ENCODE data around the gene PTGDS.

PTGDS gene

GRCh38 chr9:136977223-136977622 lies at the start of gene PTGDS:
TSS of gene PTGDS (plus strand) at chr9:136977504. CDS start at chr9:136977579, 75 bp downstream.
- FAIRE-seq, result no peak

GRCh38 chr9:136928591-136928990 lies 48.7 kb upstream of the PTGDS start:
- no peak for FAIRE-seq

- no peak for FAIRE-seq
These were observed 47.3 kb upstream of the PTGDS start for GRCh38 chr9:136930014-136930413.

- no peak for FAIRE-seq
These were observed 45.6 kb upstream of the PTGDS start for GRCh38 chr9:136931611-136932130.

GRCh38 chr9:136934277-136934676 lies 43.0 kb upstream of the PTGDS start:
- no peak for FAIRE-seq

GRCh38 chr9:136935651-136936050 lies 41.7 kb upstream of the PTGDS start:
- FAIRE-seq, result no peak

- FAIRE-seq, result no peak
These were observed 40.6 kb upstream of the PTGDS start for GRCh38 chr9:136936645-136937170.

- FAIRE-seq, result no peak
These were observed 39.9 kb upstream of the PTGDS start for GRCh38 chr9:136937186-136938001.

- FAIRE-seq, result no peak
These were observed 37.8 kb upstream of the PTGDS start for GRCh38 chr9:136939431-136939995.

- no peak for FAIRE-seq
These were observed 37.2 kb upstream of the PTGDS start for GRCh38 chr9:136939996-136940525.

GRCh38 chr9:136940526-136941230 lies 36.6 kb upstream of the PTGDS start:
- no peak for FAIRE-seq

- FAIRE-seq, result no peak
These were observed 35.8 kb upstream of the PTGDS start for GRCh38 chr9:136941231-136942111.

- no peak for FAIRE-seq
These were observed 35.0 kb upstream of the PTGDS start for GRCh38 chr9:136942112-136942880.

- FAIRE-seq, result no peak
These were observed 34.4 kb upstream of the PTGDS start for GRCh38 chr9:136942881-136943230.

- no peak for FAIRE-seq
These were observed 33.8 kb upstream of the PTGDS start for GRCh38 chr9:136943291-136944211.

GRCh38 chr9:136944212-136944518 lies 33.1 kb upstream of the PTGDS start:
- FAIRE-seq, result no peak

- peak; percentile 75 for FAIRE-seq
These were observed 32.6 kb upstream of the PTGDS start, which contains the start of the genes C8G and FBXW5 for GRCh38 chr9:136944519-136945332. TSS of gene C8G (plus strand) at chr9:136945243. CDS start at chr9:136945321, 78 bp downstream. TSS of gene FBXW5 (minus strand) at chr9:136944738. CDS start at chr9:136944083, 655 bp downstream.

GRCh38 chr9:136945333-136946227 lies 31.7 kb upstream of the PTGDS start:
- FAIRE-seq, result no peak
